Mesodermal cell (in vitro differentiated cells): ENCODE measurements around the gene JUNB.

Experiments used
- H3K27ac ChIP-seq: 2 replicates; pipeline ENCODE4 v1.7.0; 2013; ENCODE audit warnings: mild to moderate bottlenecking, low read depth, low read length, moderate library complexity; ENCODE audit not compliant: severe bottlenecking
- H3K36me3 ChIP-seq: 2 replicates; pipeline ENCODE4 v1.7.1; 2013; ENCODE audit warnings: mild to moderate bottlenecking, low read length, moderate library complexity; ENCODE audit not compliant: control insufficient read depth, insufficient read depth
- H3K4me1 ChIP-seq: one replicate; pipeline ENCODE4 v1.7.1; 2013; ENCODE audit warnings: mild to moderate bottlenecking, low read length; ENCODE audit not compliant: insufficient read depth, control insufficient read depth, poor library complexity, severe bottlenecking
- H3K4me3 ChIP-seq: 2 replicates; pipeline ENCODE4 v1.7.0; 2013; ENCODE audit warnings: low read length, control low read depth, mild to moderate bottlenecking; ENCODE audit not compliant: insufficient read depth, poor library complexity, severe bottlenecking; ENCODE audit errors: extremely low read depth
- H3K9me3 ChIP-seq: 2 replicates; pipeline ENCODE4 v1.7.1; 2013; ENCODE audit warnings: mild to moderate bottlenecking, low read length, moderate library complexity; ENCODE audit not compliant: control insufficient read depth
- WGBS, 2 experiments: methylation state at CpG; one replicate each; pipeline ENCODE4 v1.1.5; 2013; ENCODE audit warnings: missing lambda C conversion rate in 2 of 2; ENCODE audit not compliant: insufficient coverage in 2 of 2; 5-methylcytosine and 5-hydroxymethylcytosine counted together

Gene JUNB

DNA sequence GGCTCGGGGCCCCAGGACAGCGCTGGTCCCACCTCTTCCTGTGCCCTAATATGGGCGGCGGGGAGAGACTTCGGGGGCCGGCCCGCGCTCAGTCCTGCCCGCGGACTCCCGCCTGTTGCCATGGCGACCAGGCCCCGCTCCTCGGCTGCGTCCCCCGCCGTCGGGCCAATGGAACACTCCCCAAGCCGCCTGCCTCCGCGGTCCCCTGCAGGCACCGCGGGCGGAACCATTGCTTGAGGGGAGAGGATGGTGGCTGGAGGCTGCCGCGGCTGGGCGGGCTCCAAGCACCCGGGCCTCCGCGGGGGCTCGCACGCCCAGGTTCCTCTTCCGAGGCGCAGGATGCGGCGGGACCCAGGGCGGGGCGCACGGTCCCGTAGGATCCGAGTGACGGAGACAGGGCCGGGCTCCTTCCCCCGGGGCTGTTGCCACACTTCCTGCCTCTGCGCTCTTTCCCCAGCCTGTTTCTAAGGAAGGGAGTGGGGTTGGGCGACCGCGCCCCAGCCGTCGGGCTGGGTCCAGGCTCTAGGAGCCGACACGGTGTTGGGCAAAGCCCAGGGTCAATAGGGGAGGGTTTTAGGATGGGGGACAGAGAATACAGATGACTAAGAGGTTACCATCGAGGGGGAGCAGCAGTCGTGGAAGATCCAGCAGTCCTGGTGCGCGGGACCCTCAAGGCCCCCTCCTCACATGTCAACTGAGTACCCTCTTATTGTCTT is 1.2 kb upstream of the JUNB start:
- Histone ChIP-seq H3K27ac (peak overlapping the region; percentile 84), H3K4me1 (peaks cover 35% of the 10 kb centered on the region), H3K36me3 (no peaks in the 10 kb centered on the region), H3K9me3 (no peaks in the 10 kb centered on the region), H3K4me3 (peak overlapping the region; percentile 78)
- 1% methylated on average over 46 to 49 of the region's 56 CpGs for WGBS, 2 experiments

DNA sequence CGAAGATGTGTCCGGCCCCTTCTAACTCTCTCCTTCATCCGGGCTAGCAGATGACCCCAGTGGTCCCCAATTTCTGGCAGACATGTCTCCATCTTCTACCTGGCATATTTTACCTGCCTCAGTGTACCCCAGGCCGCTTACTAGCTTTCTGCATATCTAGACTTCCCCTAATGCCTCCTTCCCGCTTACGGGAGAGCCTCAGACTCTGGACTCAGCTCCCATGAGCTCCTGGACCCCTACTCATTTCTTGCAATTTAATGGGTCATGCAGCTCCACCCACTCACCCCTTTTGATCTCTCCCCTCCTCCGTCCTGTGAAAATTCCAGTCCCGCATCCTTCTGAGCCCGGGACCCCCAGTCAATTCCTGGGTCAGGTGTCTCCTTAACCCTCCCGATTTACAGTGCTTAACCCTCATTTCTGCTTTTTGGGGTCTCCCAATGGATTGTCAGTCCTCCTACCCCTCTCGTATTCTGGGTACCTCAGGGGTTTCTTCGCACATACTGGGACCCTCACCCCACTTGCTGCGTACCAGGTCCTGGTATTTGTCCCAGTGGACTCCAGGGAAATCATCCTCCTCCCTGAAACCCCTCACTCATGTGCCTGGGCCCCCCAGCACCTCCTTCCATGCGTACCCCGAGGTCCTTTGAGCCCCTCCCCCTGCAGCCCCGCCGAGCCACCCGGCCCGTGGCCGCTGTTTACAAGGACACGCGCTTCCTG is 500 bp upstream of the JUNB start:
- Histone ChIP-seq H3K4me3 (peak overlapping the region; percentile 78), H3K4me1 (peaks cover 30% of the 10 kb centered on the region), H3K36me3 (no peaks in the 10 kb centered on the region), H3K27ac (peak overlapping the region; percentile 84), H3K9me3 (no peaks in the 10 kb centered on the region)
- WGBS, 2 experiments: 6 to 9% methylated on average over 16 to 20 of the region's 22 CpGs

DNA sequence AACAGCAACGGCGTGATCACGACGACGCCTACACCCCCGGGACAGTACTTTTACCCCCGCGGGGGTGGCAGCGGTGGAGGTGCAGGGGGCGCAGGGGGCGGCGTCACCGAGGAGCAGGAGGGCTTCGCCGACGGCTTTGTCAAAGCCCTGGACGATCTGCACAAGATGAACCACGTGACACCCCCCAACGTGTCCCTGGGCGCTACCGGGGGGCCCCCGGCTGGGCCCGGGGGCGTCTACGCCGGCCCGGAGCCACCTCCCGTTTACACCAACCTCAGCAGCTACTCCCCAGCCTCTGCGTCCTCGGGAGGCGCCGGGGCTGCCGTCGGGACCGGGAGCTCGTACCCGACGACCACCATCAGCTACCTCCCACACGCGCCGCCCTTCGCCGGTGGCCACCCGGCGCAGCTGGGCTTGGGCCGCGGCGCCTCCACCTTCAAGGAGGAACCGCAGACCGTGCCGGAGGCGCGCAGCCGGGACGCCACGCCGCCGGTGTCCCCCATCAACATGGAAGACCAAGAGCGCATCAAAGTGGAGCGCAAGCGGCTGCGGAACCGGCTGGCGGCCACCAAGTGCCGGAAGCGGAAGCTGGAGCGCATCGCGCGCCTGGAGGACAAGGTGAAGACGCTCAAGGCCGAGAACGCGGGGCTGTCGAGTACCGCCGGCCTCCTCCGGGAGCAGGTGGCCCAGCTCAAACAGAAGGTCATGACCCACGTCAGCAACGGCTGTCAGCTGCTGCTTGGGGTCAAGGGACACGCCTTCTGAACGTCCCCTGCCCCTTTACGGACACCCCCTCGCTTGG is 966 bp downstream of the JUNB start:
- peak overlapping the region; percentile 84 for H3K27ac ChIP-seq
- 0 to 1% methylated on average over 69 to 79 of the region's 84 CpGs for WGBS, 2 experiments

DNA sequence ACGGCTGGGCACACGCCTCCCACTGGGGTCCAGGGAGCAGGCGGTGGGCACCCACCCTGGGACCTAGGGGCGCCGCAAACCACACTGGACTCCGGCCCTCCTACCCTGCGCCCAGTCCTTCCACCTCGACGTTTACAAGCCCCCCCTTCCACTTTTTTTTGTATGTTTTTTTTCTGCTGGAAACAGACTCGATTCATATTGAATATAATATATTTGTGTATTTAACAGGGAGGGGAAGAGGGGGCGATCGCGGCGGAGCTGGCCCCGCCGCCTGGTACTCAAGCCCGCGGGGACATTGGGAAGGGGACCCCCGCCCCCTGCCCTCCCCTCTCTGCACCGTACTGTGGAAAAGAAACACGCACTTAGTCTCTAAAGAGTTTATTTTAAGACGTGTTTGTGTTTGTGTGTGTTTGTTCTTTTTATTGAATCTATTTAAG is 1.6 kb downstream of the JUNB start:
- Histone ChIP-seq H3K36me3 (peaks cover 4% of the 10 kb centered on the region), H3K27ac (peak overlapping the region; percentile 84), H3K4me1 (peaks cover 25% of the 10 kb centered on the region), H3K9me3 (no peaks in the 10 kb centered on the region), H3K4me3 (peak overlapping the region; percentile 78)
- 0 to 5% methylated on average over 5 to 16 of the region's 22 CpGs for WGBS, 2 experiments

More for the DNA sequence above, 966 bp downstream of the JUNB start:
- Histone ChIP-seq H3K9me3 (no peaks in the 10 kb centered on the region), H3K4me1 (peaks cover 25% of the 10 kb centered on the region), H3K36me3 (no peaks in the 10 kb centered on the region), H3K4me3 (peak overlapping the region; percentile 78)

DNA sequence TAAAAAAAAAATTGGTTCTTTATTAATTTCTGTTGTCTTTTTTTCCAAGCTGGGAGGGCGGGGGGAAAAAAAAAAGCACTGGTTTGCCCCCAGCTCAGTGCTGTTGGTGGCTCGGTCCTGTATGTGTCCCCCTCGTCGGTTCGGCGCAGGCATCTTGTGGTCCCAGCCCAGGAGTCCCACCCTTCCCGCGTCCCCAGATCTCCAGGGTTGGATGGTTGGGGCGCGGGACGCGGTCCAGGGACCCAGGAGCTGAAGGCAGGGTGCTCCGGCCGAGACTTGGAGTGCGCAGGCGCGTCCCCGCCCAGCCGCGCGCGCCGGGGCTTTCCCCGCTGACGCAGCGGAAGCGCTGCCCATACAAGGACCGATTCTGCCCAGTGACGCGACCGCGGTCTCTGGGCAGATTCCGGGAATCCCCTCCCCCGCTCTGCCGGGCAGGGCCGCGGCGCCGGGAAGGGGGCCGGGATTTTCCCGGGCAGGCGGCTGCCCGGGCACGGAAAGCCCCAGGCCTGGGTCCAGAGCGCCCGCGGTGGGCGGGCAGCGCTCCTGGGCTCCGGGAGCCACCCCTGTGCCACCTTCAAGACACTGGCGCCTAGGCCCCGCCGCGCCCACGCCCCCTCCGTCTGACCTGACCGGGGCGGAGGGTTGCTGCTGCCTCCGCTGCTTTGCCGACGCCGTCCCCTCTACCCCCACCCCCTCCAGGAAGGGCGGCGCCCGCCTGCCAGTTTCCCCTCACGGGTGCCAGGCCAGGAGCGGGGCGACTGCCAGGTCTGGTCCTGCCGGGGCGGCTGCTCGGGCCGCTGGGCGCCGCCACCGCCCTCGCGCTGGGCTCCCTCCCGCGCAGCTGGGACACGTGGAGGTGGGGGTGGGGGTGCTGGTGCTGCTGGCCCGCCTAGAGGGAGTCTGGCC is 2.3 kb downstream of the JUNB start:
- Histone ChIP-seq H3K4me3 (peak overlapping the region; percentile 78), H3K36me3 (peaks cover 5% of the 10 kb centered on the region), H3K9me3 (no peaks in the 10 kb centered on the region), H3K27ac (peak overlapping the region; percentile 91), H3K4me1 (peaks cover 20% of the 10 kb centered on the region)
- WGBS, 2 experiments: 1% methylated on average over 60 to 66 of the region's 81 CpGs

DNA sequence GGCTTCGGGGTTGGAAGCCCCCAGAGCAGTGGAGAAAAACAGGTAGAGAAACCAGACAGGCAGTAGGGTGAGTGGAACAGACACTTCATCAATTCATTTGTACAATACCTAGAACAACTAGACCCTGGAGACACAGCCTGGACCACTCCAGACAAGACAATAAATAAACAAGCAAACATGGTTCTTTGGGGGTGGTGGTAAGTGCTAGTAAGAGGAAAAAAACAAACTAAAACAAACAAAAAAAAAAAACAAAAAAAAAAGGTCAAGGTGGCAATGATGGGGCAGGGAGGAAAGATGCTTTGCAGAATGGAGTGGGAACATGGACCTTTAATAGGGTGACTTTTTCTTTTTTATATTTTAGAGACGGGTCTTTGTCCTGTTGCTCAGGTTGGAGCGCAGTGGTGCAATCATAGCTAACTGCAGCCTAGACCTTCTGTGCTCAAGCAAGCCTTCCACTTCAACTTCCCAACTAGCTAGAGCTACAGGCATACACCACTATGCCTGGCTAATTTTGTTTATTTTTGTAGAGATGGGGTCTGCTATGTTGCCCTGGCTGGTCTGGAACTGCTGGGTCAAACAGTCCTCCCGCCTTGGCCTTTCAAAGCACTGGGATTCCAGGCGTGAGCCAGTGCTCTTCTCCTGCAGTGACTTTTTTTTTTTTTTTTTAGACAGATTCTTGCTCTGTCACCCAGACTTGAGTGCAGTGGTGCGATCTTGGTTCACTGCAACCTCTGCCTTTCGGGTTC is 3.1 kb downstream of the JUNB start:
- H3K27ac ChIP-seq: peak overlapping the region; percentile 91
- H3K4me1 ChIP-seq: peaks cover 12% of the 10 kb centered on the region
- peak overlapping the region; percentile 78 for H3K4me3 ChIP-seq
- WGBS, 2 experiments: 90% methylated on average over 4 of the region's 7 CpGs
- peaks cover 10% of the 10 kb centered on the region for H3K36me3 ChIP-seq
- no peaks in the 10 kb centered on the region for H3K9me3 ChIP-seq

DNA sequence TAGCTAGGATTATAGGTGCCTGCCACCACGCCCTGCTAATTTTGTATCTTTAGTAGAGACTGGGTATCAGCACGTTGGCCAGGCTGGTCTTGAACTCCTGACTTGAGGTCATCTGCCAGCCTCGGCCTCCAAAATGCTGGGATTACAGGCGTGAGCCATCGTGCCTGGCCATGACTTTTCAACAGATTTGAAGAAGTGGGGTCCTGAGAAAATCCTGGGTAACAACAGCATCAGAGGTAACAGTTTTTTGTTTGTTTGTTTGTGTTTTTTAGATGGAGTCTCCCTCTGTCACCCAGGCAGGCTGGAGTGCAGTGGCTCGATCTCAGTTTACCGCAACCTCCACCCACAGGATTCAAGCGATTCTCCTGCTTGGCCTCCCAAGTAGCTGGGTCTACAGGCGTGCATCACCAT is 3.7 kb downstream of the JUNB start:
- Histone ChIP-seq H3K27ac (no peak overlapping the region), H3K4me3 (no peak overlapping the region), H3K9me3 (no peaks in the 10 kb centered on the region), H3K4me1 (peaks cover 11% of the 10 kb centered on the region), H3K36me3 (peaks cover 16% of the 10 kb centered on the region)
- 85 to 95% methylated on average over 6 to 9 of the region's 9 CpGs for WGBS, 2 experiments

DNA sequence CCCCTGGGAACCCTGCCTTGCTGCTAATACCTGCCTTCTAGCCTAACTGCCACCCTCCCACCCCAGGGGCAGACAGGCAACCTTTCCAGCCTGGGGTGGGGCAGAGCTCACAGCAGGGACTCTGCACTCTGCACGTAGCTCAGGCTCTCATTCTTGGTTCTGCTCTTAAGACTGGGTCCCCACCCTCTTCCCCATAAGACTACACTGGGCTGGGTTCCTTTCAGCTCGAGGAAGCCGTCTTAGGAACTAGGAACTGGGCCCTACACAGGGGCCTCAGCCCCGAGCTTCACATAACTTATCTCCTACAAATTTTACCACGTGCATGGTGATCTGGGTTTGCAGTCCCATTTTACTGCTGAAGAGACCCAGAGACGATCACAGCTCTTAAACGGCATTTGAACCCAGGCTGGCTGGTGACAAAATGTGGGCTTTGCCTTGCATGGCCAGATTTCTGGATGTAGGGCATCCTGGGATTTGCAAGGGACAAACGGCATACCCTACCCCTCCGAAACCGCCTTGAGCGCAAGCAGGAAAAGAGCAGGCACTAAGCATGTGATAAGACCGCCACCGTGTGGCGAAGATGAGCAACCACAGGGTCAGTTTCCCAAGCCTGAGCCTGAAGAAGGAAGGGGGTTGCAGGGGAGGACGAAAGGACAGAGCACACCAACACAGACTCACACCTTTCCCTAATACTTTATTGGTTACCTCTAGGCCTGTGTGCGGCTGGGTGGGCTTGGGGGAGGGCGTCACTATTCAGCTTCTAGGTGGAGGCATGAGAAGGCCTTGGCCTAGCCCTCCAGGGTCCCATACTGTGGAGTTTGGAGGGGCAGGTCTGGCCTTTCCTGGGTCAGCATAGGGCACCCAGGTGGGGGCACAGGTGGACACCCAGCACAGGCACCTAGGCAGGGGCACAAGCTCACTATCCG is 5.1 kb downstream of the JUNB start:
- peak overlapping the region; percentile 45 for H3K27ac ChIP-seq
- 32 to 33% methylated on average over 10 to 11 of the region's 18 CpGs for WGBS, 2 experiments
- H3K36me3 ChIP-seq: peaks cover 22% of the 10 kb centered on the region

DNA sequence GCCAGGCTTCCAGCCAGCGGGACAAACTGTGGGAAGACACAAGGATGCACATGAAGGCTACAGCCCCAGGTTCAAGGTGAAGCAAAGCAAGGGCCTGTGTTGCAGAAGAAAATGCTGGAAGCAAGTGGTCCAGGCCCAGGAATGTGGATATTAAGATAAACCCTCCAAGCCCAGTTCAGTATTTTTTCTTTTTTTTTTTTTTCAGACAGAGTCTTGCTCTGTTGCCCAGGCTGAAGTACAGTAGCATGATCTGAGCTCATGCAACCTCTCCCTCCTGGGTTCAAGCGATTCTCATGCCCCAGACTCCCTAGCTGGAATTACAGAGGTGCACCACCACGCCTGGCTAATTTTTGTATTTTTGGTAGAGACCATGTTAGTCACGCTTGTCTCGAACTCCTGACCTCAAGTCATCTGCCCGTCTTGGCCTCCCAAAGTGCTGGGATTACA is 5.9 kb downstream of the JUNB start:
- WGBS, 2 experiments: 96 to 100% methylated on average over 6 of the region's 6 CpGs
- Histone ChIP-seq H3K36me3 (peaks cover 22% of the 10 kb centered on the region), H3K27ac (no peak overlapping the region), H3K4me1 (peaks cover 7% of the 10 kb centered on the region), H3K9me3 (no peaks in the 10 kb centered on the region), H3K4me3 (no peak overlapping the region)

More for the DNA sequence above, 5.1 kb downstream of the JUNB start:
- H3K4me3 ChIP-seq: no peak overlapping the region
- H3K4me1 ChIP-seq: peaks cover 7% of the 10 kb centered on the region
- no peaks in the 10 kb centered on the region for H3K9me3 ChIP-seq
